Measurements from ENCODE around the gene CD48.

- TF ChIP-seq CTCF (IDR thresholded peaks at IDR 0.05) (no peak), POLR2A (IDR thresholded peaks at IDR 0.05) (no peak), EP300 (IDR thresholded peaks at IDR 0.05) (no peak), POLR2AphosphoS5 (IDR thresholded peaks at IDR 0.05) (no peak)
Observed at GRCh38 chr1:160667896-160668295, 43.7 kb downstream of the CD48 start.

Measured in upper lobe of left lung (tissue), 4 donors.